Peyer's patch (tissue), 4 donors: ENCODE data around the gene FGGY.

Source experiments
- CTCF ChIP-seq, 6 experiments: fragments of 450-650 bp in 4 of 6; fragments of 200-600 bp in 2 of 6; sonication (generic) in 1 of 6; IDR thresholded peaks; one replicate each; pipeline ENCODE4 v1.5.1; 2017 to 2019; ENCODE audit warnings: antibody characterized with exemption in 6 of 6, mild to moderate bottlenecking in 3 of 6, moderate library complexity in 1 of 6
- POLR2A ChIP-seq, 2 donors: fragments of 450-650 bp; IDR thresholded peaks; one replicate each; pipeline ENCODE4 v1.5.1; 2017; ENCODE audit warnings: antibody characterized with exemption in 2 of 2, mild to moderate bottlenecking in 2 of 2, moderate library complexity in 2 of 2

GRCh38 chr1:59561796-59562195 is 264.9 kb downstream of the FGGY start:
- TF ChIP-seq POLR2A (IDR thresholded peaks at IDR 0.05) (no peak), CTCF (IDR thresholded peaks at IDR 0.05) (no peak)
